KMS-11 (cell line): ENCODE data around the gene PDE5A.
"Not testable (repeated sequence)": the region's sequence is repeated elsewhere in the genome, so short reads cannot be mapped to it uniquely, and the experiment has no call there.

Source experiments
- H2AFZ ChIP-seq: fragments of 200-600 bp; sonication (generic); 2 replicates; pipeline ENCODE4 v1.6.1; 2016; ENCODE audit warnings: antibody characterized with exemption, mixed run types, low read depth
- H3K27ac ChIP-seq: fragments of 200-600 bp; sonication (generic); 2 replicates; pipeline ENCODE4 v1.6.1; 2016; ENCODE audit warnings: mild to moderate bottlenecking, mixed run types
- H3K27me3 ChIP-seq: fragments of 200-600 bp; sonication (generic); 2 replicates; pipeline ENCODE4 v1.6.1; 2017; ENCODE audit warnings: mild to moderate bottlenecking, low read depth, mixed run types, moderate library complexity; ENCODE audit not compliant: insufficient read depth
- H3K36me3 ChIP-seq: fragments of 200-600 bp; sonication (generic); 2 replicates; pipeline ENCODE4 v1.6.1; 2017; ENCODE audit warnings: mild to moderate bottlenecking, mixed run types; ENCODE audit not compliant: insufficient read depth
- H3K4me1 ChIP-seq: fragments of 200-600 bp; sonication (generic); 2 replicates; pipeline ENCODE4 v1.6.1; 2016; ENCODE audit warnings: mild to moderate bottlenecking, low read depth, mixed run types; ENCODE audit not compliant: poor library complexity, severe bottlenecking
- H3K4me2 ChIP-seq: fragments of 200-600 bp; sonication (generic); 2 replicates; pipeline ENCODE4 v1.7.0; 2016; ENCODE audit warnings: mild to moderate bottlenecking, mixed run types
- H3K4me3 ChIP-seq: fragments of 200-600 bp; sonication (generic); IDR thresholded peaks from 2 replicates; pipeline ENCODE4 v1.6.1; 2017; ENCODE audit warnings: low read depth, low read length, mixed read lengths; ENCODE audit not compliant: insufficient read depth
- H3K79me2 ChIP-seq: fragments of 200-600 bp; sonication (generic); 2 replicates; pipeline ENCODE4 v1.6.1; 2016; ENCODE audit warnings: low read depth, mixed run types; ENCODE audit not compliant: insufficient read depth
- H3K9ac ChIP-seq: fragments of 200-600 bp; sonication (generic); 2 replicates; pipeline ENCODE4 v1.6.1; 2016; ENCODE audit warnings: mild to moderate bottlenecking, mixed run types
- H4K20me1 ChIP-seq: fragments of 200-600 bp; sonication (generic); 2 replicates; pipeline ENCODE4 v1.6.1; 2016; ENCODE audit warnings: mild to moderate bottlenecking, mixed run types; ENCODE audit not compliant: insufficient read depth
- CTCF ChIP-seq: fragments of 200-600 bp; sonication (generic); conservative IDR thresholded peaks from 2 replicates; pipeline ENCODE4 v1.6.1; 2017; ENCODE audit warnings: low read depth, mild to moderate bottlenecking, antibody characterized with exemption, low read length, moderate library complexity, mixed read lengths

The PDE5A gene

GRCh38 chr4:119479180-119479808 lies 149.3 kb downstream of the PDE5A start:
- Histone ChIP-seq H2AFZ (no peak overlapping the region), H3K4me2 (no peak overlapping the region), H4K20me1 (no peaks in the 10 kb centered on the region), H3K4me1 (no peaks in the 10 kb centered on the region), H3K36me3 (no peaks in the 10 kb centered on the region), H3K27ac (no peak overlapping the region), H3K9ac (no peak overlapping the region), H3K79me2 (no peaks in the 10 kb centered on the region), H3K4me3 (no peak overlapping the region), H3K27me3 (no peaks in the 10 kb centered on the region)
- TF ChIP-seq CTCF: no peak

GRCh38 chr4:119478446-119479179 lies 150.0 kb downstream of the PDE5A start:
- Histone ChIP-seq H3K36me3 (no peaks in the 10 kb centered on the region), H3K79me2 (no peaks in the 10 kb centered on the region), H3K4me3 (no peak overlapping the region), H2AFZ (no peak overlapping the region), H3K4me1 (no peaks in the 10 kb centered on the region), H4K20me1 (no peaks in the 10 kb centered on the region), H3K27ac (no peak overlapping the region), H3K9ac (no peak overlapping the region), H3K4me2 (no peak overlapping the region), H3K27me3 (no peaks in the 10 kb centered on the region)
- no peak for TF ChIP-seq CTCF

GRCh38 chr4:119477412-119478053 lies 151.1 kb downstream of the PDE5A start:
- H3K36me3 ChIP-seq: no peaks in the 10 kb centered on the region
- no peak for TF ChIP-seq CTCF

GRCh38 chr4:119471259-119471658 lies 157.3 kb downstream of the PDE5A start:
- no peaks in the 10 kb centered on the region for H3K27me3 ChIP-seq
- H3K79me2 ChIP-seq: no peaks in the 10 kb centered on the region
- H3K4me1 ChIP-seq: peaks cover 22% of the 10 kb centered on the region
- H3K4me3 ChIP-seq: no peak overlapping the region
- peak overlapping the region; percentile 23; the same call in 1 of the 2 replicates for H3K27ac ChIP-seq
- no peaks in the 10 kb centered on the region for H3K36me3 ChIP-seq
- H2AFZ ChIP-seq: no peak overlapping the region
- H4K20me1 ChIP-seq: no peaks in the 10 kb centered on the region
- no peak overlapping the region for H3K4me2 ChIP-seq
- no peak for TF ChIP-seq CTCF
- H3K9ac ChIP-seq: no peak overlapping the region

More at GRCh38 chr4:119477412-119478053, 151.1 kb downstream of the PDE5A start:
- Histone ChIP-seq H3K4me1 (no peaks in the 10 kb centered on the region), H3K27me3 (no peaks in the 10 kb centered on the region), H3K79me2 (no peaks in the 10 kb centered on the region), H3K4me3 (no peak overlapping the region), H4K20me1 (no peaks in the 10 kb centered on the region), H3K9ac (no peak overlapping the region), H3K4me2 (no peak overlapping the region), H2AFZ (no peak overlapping the region), H3K27ac (no peak overlapping the region)

- peak overlapping the region; percentile 23; the same call in 1 of the 2 replicates for H3K27ac ChIP-seq
- peaks cover 22% of the 10 kb centered on the region for H3K4me1 ChIP-seq
- H3K4me3 ChIP-seq, H3K79me2 ChIP-seq, H3K4me2 ChIP-seq, H3K36me3 ChIP-seq, H4K20me1 ChIP-seq, H2AFZ ChIP-seq, H3K9ac ChIP-seq, H3K27me3 ChIP-seq: not testable (repeated sequence)
Observed at GRCh38 chr4:119470737-119471063, 157.9 kb downstream of the PDE5A start.

- H4K20me1 ChIP-seq, H3K36me3 ChIP-seq, H3K4me3 ChIP-seq, H2AFZ ChIP-seq, H3K27me3 ChIP-seq, H3K79me2 ChIP-seq, H3K9ac ChIP-seq: not testable (repeated sequence)
- H3K4me2 ChIP-seq: peak overlapping the region; percentile 43
- peaks cover 22% of the 10 kb centered on the region for H3K4me1 ChIP-seq
- H3K27ac ChIP-seq: peak overlapping the region; percentile 23; the same call in 1 of the 2 replicates
Observed at GRCh38 chr4:119470021-119470736, 158.4 kb downstream of the PDE5A start.
